Panc1 (cell line): ENCODE data around the gene B3GNT3.

Experiments
- CTCF ChIP-seq: fragments of 450-650 bp; IDR thresholded peaks from 2 replicates; pipeline ENCODE4 v1.5.1; 2017; ENCODE audit warnings: mild to moderate bottlenecking
- POLR2AphosphoS5 ChIP-seq: IDR thresholded peaks from 2 replicates; pipeline ENCODE4 v1.6.1; 2012; ENCODE audit warnings: mild to moderate bottlenecking, low read depth, low read length, moderate library complexity
- SIN3A ChIP-seq: IDR thresholded peaks from 2 replicates; pipeline ENCODE4 v1.6.1; 2012; ENCODE audit warnings: low read depth, mild to moderate bottlenecking, low read length, moderate library complexity, borderline replicate concordance; ENCODE audit not compliant: insufficient read depth
- TF ChIP-seq, protein P1 (sequence below), 2 experiments: IDR thresholded peaks; 2 replicates each; pipeline ENCODE4 v1.6.1; 2011 to 2012; ENCODE audit warnings: low read depth in 2 of 2, control low read depth in 1 of 2, low read length in 1 of 2, mild to moderate bottlenecking in 1 of 2, moderate library complexity in 1 of 2; ENCODE audit not compliant: insufficient read depth in 1 of 2

- no peak for TF ChIP-seq CTCF
- TF ChIP-seq POLR2AphosphoS5 = no peak
- TF ChIP-seq SIN3A = no peak
- TF ChIP-seq, protein P1, sequence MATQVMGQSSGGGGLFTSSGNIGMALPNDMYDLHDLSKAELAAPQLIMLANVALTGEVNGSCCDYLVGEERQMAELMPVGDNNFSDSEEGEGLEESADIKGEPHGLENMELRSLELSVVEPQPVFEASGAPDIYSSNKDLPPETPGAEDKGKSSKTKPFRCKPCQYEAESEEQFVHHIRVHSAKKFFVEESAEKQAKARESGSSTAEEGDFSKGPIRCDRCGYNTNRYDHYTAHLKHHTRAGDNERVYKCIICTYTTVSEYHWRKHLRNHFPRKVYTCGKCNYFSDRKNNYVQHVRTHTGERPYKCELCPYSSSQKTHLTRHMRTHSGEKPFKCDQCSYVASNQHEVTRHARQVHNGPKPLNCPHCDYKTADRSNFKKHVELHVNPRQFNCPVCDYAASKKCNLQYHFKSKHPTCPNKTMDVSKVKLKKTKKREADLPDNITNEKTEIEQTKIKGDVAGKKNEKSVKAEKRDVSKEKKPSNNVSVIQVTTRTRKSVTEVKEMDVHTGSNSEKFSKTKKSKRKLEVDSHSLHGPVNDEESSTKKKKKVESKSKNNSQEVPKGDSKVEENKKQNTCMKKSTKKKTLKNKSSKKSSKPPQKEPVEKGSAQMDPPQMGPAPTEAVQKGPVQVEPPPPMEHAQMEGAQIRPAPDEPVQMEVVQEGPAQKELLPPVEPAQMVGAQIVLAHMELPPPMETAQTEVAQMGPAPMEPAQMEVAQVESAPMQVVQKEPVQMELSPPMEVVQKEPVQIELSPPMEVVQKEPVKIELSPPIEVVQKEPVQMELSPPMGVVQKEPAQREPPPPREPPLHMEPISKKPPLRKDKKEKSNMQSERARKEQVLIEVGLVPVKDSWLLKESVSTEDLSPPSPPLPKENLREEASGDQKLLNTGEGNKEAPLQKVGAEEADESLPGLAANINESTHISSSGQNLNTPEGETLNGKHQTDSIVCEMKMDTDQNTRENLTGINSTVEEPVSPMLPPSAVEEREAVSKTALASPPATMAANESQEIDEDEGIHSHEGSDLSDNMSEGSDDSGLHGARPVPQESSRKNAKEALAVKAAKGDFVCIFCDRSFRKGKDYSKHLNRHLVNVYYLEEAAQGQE (IDR thresholded peaks at IDR 0.05; ENCODE audit: insufficient read depth in 1 of 2, low read depth in 2 of 2, low read length in 1 of 2) = no peak
Observed at GRCh38 chr19:17837972-17838371, 43.0 kb downstream of the B3GNT3 start.
